NCI-H226 (cell line): Measurements from ENCODE around the gene PDSS2.
A peak's percentile ranks its signal among the peaks of the same experiment; 100 is the strongest.
"Not testable (repeated sequence)": the region's sequence is repeated elsewhere in the genome, so short reads cannot be mapped to it uniquely, and the experiment has no call there.

Source experiments
- DNase-seq: peaks from one replicate; pipeline ENCODE4 v3.0.0-alpha.2; 2015

PDSS2 gene, protein sequence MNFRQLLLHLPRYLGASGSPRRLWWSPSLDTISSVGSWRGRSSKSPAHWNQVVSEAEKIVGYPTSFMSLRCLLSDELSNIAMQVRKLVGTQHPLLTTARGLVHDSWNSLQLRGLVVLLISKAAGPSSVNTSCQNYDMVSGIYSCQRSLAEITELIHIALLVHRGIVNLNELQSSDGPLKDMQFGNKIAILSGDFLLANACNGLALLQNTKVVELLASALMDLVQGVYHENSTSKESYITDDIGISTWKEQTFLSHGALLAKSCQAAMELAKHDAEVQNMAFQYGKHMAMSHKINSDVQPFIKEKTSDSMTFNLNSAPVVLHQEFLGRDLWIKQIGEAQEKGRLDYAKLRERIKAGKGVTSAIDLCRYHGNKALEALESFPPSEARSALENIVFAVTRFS

DNA sequence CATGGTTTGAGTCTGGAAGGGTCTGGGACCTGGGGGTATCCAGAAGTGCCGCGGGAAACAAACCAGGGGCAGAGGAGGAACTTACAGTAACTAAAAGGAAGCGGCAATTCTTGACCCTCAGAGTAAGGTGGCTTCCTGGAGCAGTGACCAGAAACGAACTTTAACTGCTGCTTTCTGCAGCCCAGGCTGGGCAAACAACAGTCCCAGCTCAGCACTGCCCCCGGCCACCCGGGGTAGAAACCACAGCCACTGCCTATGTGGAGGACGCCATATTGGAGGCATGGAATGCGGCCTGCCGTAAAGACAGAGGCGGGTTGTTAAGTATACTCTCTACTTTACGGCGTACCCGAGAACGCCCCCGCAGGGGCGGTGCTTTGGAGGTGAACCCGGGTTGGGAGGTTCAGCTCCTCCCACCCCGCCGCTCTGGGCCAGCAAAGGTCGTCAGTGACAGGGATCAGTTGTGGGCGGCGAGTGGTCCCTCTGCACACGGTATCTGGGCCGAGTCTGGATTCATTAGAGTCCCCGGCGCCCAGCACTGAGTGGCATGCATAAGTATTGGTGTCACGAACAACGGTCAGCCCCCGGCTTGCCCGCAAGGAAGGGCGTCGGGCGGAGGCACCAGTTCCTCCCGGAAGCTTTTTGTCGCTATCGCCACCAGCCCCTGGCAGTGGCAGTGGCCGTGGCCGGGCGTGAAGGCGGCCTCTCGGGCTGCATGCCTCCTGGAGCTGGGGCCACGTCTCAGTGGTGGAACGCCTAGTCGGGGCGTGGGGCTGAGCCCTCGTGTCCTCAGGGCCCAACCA is at the start of gene PDSS2:
TSS of gene PDSS2 (minus strand) at position 282 of the 800 bp plus-strand sequence. CDS start at position 3, 279 bp downstream.
- peak; percentile 97 for DNase-seq

DNA sequence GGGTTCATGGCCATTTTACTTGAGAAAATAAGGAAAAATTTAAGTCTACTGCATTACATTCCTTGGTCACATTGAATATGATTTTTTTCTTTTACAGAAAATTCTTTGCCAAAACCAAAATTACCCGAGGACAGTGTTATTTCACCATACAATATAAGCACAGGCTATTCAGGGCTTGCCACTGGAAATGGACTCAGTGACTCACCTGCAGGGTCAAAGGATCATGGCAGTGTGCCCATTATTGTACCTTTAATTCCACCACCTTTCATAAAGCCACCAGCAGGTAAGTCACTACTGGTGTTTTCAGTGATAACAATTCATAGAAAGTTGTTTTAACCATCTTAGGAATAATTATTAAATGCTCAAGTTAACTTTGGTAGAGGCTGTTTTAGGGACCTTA is 46.8 kb upstream of the PDSS2 start:
- no peak for DNase-seq

GRCh38 chr6:107504270-107505026 is 45.1 kb upstream of the PDSS2 start:
- no peak for DNase-seq

DNA sequence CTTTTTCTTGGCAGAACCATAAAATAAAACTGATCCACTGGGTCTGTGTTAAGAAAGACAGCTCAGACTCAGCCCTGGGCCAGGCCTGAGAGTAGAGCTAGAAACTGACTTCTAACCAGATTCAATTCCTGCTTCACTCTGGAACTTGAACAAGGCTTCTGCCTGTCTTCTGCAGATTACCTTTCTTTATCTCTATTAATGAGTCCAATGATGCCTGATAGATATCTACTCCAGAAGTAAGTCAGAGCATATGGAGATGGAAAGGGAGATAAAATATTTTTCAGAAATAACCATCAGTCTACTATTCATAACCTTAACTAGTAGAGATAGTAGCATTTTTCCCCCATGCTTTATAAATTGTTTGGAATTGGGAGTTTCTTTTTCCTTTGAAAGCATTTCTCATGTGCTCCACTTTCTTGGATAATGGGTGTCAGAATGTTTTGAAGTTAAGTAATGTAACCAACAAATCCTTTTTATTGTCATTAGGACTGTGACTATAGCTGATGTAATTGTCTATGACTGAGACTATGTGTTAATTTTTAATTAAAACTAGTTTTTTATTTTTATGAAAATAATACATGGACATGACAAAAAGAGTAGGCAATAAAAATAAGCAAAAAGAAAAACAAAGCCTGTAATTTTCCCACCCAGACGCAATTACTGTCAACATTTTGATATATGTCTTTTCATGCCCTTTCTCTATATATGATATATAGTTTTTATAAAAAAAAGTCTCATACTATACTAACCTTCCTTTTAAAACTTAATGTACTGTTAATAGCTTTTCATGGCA is 37.7 kb upstream of the PDSS2 start:
- DNase-seq = no peak

DNA sequence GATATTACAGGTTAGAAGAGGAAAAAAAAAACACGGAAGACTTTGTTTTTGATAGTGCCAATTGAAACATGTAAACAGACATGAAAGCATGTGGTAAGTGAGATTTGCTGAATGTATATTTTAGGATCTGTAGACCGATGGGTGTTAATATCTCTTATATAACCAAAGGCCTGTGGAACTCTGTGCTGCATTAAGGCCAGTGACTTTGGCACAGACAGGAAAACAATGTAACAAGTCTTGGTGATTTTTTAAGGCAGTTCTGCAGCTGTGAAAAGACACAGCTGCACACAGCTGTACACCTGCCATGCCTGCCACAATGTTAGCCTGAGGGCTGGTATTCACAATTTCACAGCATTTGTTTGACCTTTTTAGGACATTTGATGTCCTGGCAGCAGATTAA is 36.6 kb upstream of the PDSS2 start:
- no peak for DNase-seq

GRCh38 chr6:107495196-107495643 is 35.9 kb upstream of the PDSS2 start:
- no peak for DNase-seq

DNA sequence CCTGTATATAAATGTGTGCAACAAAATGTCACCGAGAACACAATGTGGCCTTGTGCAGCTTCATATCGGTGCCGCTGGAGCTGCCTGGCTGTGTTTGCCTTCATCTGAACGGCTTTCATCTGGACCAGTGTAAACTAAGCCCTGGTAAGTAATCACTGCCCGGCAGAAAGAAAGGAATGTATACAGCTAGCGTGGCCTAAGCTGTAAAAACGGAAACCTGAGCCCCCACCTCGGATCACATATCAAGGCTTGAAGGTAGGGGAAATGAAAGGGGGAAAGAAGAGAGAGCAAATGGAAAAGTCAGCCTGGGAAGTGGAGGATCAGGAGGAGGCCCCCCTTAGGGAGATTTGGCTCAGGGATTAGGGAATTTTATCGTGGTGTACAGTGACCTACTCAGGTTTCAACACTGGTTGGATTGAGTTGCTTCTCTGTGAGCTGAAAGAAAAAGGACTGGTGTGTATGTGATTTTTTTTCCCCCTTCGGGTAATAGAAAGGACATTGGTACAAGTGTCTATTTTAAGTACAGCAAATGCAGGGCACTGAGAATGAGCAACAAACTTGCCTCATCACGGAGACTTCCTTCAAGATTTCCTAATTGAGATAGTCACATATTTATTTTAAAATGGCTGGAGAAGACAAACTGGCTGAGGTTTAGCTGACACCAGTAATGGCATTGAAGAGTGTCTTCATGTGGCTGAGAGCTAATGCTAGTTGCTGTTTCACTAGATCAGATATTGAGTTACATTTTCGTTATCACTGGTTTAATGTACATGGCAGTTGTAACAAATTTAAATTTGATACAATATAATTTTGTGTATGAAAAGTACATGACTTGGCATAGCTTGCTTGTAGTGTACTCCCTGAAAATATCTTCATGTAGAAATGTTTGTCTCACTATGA is 34.0 kb upstream of the PDSS2 start:
- no peak for DNase-seq

GRCh38 chr6:107491760-107492660 is 32.6 kb upstream of the PDSS2 start:
- DNase-seq = no peak

GRCh38 chr6:107491138-107491609 is 31.8 kb upstream of the PDSS2 start:
- no peak for DNase-seq

DNA sequence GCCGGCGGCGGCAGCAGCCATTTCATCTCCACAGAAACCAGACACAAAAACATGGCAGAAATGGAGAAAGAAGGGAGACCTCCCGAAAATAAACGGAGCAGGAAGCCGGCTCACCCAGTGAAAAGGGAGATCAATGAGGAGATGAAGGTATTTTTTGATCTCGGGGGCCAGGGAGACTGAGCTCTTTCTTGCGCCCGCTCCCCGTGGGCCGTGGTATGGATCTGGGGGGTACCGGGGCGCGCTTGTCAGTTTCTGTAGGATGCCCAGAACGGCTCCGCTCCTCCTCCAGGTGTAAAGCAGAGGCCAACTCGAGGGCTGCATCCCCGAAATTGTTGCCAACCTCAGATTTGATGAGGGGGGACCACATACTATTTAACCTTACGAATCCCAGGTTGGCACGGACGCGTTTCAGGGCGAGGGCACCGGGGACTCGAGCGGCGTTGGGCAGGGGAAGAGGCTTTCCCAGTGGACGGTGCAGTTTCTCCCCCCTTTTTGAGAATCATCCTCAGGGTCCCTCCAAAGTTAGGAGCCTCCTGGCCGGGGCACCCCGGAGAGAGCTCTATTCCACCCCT is 31.3 kb upstream of the PDSS2 start:
- no peak for DNase-seq

DNA sequence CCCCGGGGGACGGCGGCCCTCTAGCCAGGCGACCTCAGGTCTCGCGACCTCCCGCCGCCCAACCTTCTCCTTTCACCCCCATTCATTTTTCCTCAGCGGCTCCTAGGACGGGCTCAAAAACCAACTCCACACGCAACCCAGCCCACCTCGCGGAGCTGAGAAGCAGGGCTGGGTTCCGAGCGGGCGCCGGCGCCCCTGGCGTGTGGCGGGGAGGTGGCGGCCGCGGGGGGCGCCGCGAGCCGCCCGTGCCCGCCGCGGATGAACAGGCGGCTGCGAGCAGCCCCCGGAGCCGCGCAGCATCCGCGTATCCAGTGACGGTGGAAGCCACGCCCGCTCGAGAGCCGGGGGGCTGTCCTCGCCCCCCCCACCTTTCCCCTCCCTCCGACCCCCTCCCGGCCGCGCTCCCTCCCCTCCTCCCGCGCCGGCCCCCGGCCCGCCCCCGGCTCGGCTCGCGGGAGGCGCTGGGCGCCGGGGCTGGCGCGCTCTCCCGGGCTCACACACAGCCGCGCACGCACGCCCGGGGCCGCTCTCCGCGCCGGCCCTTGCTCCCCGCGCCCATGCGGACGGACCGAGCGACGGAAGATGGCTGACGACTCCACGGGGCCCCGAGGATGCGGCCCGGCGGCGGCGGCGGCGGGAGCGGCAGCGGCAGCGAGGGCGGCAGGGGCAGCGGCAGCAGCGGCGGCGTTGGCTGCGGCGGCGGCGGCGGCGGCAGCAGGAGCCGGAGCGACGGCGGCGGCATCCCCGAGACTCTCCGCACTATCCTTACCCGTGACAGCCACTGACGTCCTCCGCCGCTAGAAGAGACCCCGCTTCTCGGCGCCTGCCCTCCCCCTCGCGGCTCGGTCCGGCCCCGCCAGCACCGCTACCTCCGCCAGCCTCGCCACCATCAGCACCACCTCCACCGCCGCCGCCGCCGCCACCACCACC is 30.5 kb upstream of the PDSS2 start, which contains the start of gene SOBP:
TSS of gene SOBP (plus strand) at position 482 of the 930 bp plus-strand sequence. CDS start 500 bp downstream, outside the sequence.
- no peak for DNase-seq

DNA sequence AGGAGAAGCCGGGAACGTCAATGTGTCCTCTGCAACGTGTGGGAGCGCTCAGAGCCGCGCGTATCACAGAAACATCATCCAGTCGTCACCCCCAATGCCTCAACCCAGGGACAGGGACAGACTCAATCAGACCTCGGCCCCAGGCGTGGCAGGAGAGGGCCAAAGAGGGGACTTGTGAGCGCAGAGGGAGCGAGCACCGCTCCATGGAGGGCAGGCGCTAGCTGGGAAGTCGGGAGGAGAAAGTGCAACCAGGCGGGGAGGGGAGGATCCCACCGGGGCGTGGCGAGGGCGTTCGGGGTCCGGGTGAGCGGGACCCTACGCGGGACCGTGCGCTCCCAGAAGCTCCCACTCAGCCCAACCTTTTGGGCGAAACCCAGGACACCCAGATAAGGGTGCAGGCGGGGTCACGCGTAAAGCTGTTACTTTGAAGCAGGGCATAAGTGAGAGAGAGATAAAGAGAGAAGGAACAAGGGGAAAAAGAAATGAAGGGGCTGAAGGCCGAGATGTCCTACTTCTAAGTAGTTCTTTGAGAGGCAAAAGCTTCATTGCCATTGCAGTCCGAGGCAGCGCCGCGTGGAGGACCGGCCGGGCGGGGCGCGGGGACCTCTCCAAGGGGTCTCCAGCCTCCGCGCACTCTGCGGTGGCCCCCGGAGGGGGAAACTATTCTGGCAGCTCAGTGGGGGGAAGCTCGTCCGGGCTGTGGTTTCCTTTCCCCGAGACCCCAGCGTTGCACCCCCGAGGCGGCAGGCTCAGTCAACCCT is 29.7 kb upstream of the PDSS2 start:
- no peak for DNase-seq

GRCh38 chr6:107488174-107488874 is 29.0 kb upstream of the PDSS2 start:
- no peak for DNase-seq

DNA sequence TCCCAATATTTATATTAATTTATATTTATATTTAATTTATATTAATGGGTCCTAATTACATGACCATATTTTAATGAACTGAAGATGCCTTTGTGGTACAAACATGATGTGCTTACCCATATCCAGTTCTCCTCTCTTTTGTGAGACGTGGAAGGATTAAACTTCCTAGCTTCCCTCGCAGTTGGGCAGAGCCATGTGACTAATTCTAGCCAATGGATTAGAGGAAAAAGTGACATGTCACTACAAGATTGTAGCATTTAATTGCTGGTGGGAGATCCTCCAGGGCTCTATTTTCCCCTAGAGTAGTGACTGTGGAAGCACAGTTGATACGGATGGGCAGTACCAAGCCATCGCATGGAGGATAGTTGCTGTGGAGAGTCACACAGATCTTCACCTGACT is 25.8 kb upstream of the PDSS2 start:
- DNase-seq = no peak

DNA sequence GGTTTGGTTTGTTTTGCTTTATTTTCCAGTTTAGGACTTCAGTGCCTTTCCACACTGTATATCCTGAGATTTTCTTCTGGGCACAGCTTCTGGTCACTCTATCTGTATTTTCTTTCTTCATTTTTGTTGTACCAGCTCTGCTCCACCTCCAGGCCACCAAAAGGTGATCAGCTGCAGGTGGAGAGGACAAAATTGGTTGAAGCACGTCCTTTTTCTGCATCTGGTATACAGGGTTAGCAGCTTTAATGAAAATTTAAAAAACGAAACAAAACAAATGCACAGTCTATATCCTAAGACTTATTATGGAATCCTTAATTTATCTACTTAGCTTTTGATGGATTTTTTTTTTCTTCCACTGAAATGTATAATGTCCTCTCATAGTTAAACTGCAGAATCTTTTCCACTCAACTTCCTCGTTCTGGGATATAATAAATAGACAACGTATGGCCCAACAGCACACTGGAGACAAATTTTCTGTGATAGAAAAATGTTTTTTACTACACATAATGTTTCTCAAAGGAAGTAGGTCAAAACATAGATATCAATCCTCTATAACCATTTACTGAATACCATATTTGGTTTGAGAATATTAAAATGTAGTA is 19.8 kb upstream of the PDSS2 start:
- no peak for DNase-seq

DNA sequence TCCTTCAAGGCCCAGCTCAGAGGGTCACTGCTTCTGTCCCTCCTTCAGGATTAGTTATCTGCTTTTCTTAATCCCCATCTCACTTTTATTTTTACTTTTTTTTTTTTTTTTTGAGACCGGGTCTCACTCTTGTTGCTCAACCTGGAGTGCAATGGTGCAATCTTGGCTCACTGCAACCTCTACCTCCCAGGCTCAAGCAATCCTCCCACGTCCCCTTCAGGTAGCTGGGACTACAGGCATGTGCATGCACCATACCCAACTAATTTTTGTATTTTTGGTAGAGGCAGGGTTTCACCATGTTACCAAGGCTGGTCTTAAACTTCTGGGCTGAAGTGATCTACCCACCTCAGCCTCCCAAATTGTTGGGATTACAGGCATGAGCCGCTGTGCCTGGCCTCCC is 16.5 kb upstream of the PDSS2 start:
- DNase-seq = not testable (repeated sequence)
